SK-MEL-5 (cell line): ENCODE results near the gene BRPF1. TPM values are rescaled to one million over a fixed set of nuclear protein-coding genes. Genes with fewer than 3 reads are reported as not detected.
A peak's percentile ranks its signal among the peaks of the same experiment; 100 is the strongest.
"Not testable (repeated sequence)": the region's sequence is repeated elsewhere in the genome, so short reads cannot be mapped to it uniquely, and the experiment has no call there.

ENCODE experiments used
- DNase-seq: peaks from one replicate; pipeline ENCODE4 v3.0.0-alpha.2; 2016; ENCODE audit warnings: low read depth, low spot score
- in situ Hi-C: cut with HindIII; loops from 2 replicates; pipeline ENCODE4 v1.10.0; 2016; ENCODE audit warnings: low sequenced_read_pairs, high pct_unique_total_duplicates, low pct_unique_long_range_greater_than_20kb
- total RNA-seq: library from RNA; depleted of rRNA; stranded (reverse); fragments of >200 nt; shearing (Covaris generic); gene quantifications from 2 replicates; pipeline ENCODE4 v1.2.3, GENCODE V29; 2014

BRPF1 gene
- total RNA-seq, 1 experiment from 2014 or later: 17.7 TPM

DNA sequence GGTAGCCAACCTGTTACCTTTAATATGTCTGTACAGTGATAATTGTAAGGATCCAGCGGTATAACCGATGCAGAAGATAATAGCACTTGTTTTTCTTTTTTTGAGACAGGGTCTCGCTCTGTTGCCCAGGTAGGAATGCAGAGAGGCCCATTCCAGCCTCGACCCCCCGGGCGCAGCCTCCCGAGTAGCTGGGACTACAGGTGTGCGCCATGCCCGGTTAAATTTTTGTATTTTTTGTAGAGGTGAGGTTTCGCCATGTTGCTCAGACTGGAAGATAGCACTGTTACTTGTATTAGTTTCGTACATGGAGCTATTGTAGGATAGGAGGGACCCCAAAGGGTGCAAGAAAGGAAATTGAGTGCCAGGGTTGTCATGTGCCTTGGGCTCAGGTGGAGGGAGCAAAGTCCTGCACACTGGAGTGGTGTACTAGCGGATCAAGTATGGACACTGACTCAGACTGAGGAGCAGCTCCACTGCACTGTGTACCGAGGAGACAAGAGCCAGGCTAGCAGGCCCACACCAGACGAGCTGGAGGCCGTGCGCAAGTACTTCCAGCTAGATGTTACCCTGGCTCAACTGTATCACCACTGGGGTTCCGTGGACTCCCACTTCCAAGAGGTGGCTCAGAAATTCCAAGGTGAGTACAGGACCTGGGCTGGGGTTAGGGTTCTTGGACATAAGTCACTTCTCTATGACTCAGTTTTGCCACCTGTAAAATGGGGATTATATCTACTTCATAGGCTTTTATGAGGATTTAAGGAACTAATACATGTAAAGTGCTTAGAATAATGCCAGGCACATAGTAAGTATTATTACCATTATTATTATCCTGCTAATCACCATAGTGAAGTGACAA lies 19.2 kb downstream of the BRPF1 start:
- no peak for DNase-seq
- in situ Hi-C loops: no loop called here

DNA sequence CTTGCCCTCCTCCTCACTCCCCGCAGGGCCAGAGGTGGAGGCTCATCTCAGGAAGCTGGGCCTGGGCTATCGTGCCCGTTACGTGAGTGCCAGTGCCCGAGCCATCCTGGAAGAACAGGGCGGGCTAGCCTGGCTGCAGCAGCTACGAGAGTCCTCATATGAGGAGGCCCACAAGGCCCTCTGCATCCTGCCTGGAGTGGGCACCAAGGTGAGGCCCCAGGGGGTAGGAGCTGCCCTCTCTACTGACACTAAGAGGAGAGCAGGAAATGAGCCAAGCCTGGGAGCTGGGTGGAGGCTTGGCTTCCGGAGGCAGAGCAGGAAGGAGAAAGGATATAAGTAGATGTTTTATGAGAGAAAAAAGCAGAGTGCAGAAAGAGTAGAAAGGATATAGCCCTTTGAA lies 23.1 kb downstream of the BRPF1 start:
- in situ Hi-C loops: no loop called here
- DNase-seq: no peak

DNA sequence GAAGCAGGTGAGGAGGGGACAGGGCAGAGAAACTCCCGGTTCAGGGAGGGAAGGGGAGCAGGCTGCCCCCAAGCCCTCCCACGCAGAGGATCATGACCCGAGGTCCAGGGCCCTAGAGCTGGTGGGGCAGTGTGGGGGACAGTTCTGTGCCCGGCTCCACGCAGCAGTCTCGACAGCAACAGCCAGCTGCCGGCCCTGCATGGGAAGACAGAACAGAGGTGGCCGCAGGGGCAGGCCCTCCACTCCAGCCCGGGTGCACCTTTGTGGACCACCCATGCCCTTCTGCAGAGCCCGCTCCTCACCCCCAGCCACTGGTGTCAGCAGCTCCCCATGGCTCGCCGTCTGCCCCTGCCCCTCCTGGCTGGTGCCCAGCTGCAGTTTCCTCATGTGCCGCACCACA lies 25.9 kb downstream of the BRPF1 start:
- no peak for DNase-seq
- in situ Hi-C loops: no loop called here

DNA sequence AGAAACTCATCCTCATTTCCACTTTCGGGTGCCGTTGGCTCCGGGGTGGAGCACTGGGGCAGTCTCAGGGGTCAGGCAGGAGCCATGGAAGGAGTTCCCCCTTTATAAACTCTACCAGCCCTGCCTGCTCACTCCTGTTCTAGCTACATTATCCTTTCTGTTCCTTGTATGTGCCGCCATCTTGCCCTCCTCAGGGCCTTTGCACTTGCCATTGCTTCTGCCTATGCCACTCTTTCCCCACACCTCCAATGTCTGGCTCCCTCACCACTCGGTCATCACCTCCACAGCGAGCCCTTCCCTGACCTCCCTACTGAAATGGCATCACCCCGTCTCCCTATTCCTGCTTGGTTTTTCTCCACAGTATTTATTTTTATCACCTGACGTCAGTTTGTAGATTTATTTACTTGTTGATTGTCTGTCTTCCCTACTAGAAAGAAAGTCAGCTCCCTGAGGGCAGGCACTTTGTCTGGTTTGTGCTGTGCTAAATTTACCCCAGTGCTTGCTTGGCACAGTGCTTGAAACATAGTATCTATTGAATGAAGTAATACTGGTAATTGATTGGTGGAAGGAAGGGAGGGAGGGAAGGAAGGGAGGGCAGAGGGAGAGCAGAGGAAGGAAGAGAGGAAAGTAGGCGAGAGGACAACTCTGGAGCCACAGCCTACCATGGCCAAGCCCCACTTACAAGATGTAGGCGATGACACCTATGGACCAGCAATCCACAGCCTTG lies 29.4 kb downstream of the BRPF1 start:
- no peak for DNase-seq
- in situ Hi-C loops: no loop called here

DNA sequence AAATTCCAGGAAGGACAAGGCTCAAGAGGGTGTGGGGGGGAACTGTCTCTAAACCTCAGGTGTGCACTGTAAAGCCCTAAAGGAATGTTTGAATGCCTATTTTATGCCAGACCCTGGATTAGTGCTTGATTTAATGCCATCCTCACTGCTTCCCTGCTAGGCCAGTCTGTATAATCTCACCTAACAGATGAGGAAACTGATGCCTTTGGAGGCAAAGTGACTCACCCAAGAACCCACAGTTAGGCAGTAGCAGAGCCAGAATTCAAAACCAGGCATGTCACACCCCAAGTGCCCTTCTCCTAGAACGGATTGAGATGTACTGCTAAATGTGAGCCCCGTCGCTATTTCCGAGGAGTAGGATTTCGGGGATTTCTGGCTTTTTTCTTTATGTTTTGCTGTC lies 30.4 kb downstream of the BRPF1 start:
- no peak for DNase-seq
- in situ Hi-C loops: no loop called here

DNA sequence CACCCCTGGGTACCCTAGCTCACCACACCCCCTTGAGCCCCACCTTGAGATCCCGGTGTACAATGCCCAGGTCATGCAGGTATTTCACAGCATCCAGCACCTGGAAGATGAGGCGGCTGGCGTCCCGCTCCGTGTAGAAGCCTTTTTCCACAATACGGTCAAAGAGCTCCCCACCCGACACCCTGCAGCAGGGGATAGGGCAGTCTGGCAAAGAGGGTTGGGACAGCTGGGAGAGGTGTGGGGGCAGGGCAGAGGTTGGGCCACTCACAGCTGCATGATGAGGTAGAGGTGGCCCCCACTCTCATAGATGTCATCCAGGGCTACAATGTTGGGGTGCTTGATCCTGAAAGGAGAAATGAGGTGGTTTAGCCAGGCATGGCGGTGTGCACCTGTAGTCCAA lies 31.3 kb downstream of the BRPF1 start:
- in situ Hi-C loops: no loop called here
- DNase-seq: no peak

DNA sequence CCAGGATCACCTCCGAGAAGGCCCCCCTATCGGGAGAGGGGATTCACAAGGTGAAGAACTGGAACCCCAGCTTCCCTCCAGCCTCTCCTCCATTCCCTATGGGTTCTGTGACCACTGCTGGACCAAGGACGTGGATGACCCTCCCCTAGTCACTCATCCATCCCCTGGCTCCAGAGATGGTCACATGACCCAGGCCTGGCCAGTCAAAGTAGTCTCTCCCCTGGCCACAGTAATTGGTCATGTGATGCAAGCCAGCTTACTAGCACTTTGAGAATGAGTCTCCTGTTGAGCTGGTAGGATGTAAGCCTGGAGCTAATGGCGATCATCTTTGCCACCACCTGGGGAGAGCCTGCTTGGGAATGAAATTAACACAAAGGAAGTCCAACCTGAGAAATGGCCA lies 34.3 kb downstream of the BRPF1 start:
- in situ Hi-C loops: no loop called here
- DNase-seq: peak; percentile 49

DNA sequence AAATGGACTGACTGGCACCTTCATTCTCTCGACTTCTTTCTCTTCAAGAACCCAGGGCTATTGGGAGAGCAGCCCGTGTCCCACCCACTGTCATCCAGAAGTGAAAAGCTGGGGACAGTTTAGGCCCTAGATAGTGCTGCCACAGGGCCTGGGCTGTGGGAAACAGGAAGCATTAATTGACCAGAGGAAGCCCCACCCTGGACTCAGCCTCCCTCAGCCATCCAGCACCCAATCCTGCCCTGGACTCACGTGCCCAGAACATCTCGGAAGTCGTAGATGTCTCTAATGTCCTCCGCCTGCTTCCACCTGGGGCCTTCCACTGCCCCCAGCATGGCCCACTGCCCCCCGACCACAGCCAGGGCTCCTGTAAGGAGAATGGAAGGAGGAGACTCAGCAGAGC lies 35.9 kb downstream of the BRPF1 start:
- no peak for DNase-seq
- in situ Hi-C loops: no loop called here

DNA sequence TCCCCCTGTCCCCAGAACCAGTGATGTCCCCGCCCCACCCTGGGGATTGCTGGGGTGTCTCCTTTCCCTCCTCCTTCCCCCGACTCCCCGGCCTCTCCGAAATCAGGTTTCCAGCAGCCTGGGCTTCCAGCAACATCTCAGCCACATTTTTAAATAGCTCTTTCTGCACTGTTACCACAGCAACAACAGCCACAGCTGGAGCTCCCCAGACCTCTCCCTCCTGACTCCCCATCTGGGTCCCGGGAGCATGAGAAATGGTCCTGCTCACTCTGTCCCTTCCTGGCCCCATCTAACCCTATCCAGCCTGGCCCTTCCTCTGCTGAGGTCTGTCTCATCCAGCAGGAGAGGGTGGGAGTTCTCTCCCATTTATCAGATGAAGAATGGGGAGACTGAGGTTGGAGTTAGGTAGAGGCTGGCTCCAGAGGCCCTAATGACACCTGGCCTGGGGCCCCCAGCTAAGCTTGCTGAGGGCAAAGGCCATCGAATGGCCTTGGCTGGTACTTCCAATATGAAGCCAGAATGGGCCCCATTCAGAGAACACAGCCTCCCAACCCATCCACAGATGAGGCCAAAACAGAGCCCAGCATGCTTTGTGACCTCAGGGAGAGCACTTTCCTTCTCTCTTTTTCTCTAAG lies 36.7 kb downstream of the BRPF1 start:
- in situ Hi-C loops: no loop called here
- no peak for DNase-seq

DNA sequence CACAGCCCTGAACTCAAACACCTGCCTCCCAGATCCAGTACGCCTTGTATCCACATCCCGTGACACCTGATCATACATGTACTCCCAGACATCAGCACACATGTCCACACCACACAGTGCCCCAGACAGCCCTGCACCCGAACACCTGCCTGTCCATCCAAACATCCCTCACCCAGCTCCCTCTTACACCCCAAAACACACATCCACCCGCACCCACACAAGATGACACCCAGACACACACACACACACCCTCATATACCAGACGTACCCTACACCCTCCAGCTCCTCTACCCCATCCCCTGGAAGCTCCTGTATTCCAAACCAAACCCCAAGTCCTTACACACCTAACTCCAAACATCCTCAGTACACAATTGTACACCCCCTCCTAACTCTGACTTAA lies 37.5 kb downstream of the BRPF1 start:
- DNase-seq: no peak
- in situ Hi-C loops: no loop called here

DNA sequence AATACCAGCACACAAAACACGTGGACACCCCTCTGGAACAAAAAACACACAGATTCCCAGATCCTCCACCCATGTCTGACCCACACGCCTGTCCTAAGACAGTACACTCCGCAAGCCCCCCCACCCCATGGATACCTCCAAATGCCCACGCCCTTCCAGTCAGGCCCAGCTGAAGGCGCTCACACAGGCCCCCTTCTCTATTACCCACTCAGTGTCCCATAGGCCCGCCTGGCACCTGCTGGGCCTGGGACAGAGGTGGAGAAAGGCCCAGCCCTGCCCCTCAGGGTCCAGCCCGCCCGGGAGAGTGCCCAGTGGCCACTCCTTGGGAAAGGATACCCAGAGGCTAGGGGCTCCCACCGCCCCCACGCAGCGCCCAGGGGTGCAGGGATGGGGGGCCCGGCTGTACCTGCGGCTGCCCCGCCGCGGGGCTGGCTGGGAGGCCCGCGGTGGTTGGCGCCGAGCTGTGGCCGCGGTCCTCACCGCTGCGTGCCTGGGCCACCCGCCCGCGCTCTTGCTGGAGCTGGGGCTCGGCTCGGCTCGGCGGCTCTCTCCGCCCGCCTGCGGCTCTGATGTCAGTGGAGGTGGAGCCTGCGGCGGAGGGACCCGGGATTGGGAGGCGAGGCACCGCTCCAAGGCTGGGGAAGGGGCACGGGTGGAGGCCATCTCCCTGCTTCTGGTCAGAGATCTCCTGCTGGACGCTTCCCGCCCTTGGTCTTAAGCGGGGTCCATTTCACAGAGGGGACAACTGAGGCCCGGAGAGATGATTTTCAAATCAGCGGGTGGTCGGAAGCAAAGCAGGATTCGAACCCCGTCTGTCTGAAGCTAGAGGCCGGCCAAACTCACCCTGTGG lies 38.1 kb downstream of the BRPF1 start, which contains the start of gene CAMK1:
TSS of gene CAMK1 (minus strand) at position 522 of the 850 bp plus-strand sequence. CDS start 2,198 bp downstream, outside the sequence.
- in situ Hi-C loops: no loop called here
- DNase-seq: no peak

DNA sequence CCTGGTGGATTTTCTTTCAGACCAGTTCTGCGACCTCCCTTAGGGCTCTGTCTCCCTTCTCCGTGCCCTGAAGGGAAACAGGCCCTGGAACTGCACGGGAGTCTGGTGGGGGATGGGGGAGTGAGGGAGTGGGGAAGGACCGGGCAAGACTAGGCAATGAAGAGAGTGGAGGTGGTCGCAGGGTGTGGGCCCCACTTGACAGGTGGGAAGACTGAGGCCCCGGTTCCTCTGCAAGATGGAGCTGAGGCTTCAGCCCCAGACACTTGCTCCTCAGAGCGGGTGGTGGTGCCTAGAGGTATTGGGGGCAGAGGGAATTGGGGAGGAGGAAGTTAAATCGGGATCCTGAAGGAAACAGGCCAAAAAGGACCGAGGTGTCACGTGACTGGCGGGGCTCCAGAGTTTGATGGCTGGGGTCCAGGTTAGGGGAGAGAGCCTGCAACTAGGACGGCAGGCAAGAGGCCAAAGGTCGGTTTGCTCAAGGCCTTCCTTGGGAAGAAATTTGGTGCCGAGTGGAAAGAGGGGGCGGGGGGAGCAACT lies 38.8 kb downstream of the BRPF1 start:
- in situ Hi-C loops: no loop called here
- no peak for DNase-seq

DNA sequence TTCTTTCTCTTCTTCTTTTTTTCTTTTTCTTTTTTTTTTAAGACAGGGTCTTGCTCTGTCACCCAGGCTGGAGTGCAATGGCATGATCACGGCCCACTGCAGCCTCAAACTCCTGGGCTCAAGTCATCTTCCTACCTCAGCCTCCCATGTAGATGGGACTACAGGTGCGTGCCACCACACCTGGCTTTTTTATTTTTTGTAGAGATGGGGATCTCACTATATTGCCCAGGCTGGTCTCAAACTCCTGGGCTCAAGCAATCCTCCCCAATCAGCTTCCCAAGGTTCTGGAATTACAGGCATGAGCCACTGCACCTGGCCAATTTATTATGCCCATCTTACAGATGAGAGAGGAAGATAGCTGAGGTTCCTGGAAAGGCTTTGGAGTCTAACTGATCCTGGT lies 39.5 kb downstream of the BRPF1 start:
- in situ Hi-C loops, DNase-seq: not testable (repeated sequence)

DNA sequence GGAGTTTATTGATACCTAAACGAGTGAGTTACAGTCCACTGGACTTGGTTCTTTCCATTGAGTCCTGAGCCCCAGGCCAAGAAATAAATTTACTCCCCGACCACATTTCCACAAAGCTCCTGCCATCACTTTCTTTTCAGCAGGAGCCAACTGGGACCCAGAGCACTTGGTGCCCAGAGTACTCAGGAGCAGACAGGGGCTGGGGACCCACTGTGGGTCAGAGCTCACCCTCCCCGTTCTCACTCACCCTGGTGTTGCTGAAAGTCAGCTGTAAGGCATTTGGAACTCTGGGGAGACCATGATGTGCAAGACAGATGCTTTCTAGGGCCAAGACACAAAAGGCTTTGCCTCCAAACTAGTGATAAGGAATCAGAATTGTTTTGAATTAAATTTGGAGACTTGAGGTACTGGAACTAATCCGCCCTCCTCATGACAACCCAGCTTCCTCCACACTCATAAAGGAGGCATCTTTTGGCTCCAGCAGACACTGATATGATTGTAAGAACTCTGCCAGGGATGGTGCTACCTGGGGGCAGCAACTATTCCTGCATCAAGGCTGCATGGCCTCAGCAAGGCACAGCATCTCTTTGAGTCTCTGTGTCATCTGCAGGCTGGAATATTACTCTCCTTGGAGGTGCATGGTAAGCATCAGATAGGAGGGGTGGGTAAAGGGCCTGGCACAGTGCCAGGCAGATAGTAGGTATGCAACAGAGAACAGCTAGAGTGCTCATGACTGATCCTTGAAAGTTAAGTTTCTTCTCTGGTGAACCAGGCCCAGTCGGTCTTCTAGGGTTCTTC lies 45.6 kb downstream of the BRPF1 start:
- no peak for DNase-seq
- in situ Hi-C loops: no loop called here

DNA sequence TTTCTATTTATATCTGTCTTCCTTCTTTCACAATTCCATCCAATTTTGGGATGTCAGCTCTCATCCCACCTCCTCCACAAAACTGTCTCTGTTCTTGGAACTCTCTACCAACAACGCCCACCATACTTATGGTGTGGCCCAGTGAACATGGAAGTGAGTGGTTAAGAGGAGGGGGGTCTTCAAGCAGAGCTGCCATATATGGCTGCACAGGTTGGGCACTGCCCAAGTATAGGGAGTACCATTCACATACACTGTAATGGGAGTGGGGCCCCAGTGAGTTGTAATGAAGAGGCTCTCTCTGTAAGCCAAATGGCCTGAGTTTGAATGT lies 46.1 kb downstream of the BRPF1 start:
- no peak for DNase-seq
- in situ Hi-C loops: no loop called here

DNA sequence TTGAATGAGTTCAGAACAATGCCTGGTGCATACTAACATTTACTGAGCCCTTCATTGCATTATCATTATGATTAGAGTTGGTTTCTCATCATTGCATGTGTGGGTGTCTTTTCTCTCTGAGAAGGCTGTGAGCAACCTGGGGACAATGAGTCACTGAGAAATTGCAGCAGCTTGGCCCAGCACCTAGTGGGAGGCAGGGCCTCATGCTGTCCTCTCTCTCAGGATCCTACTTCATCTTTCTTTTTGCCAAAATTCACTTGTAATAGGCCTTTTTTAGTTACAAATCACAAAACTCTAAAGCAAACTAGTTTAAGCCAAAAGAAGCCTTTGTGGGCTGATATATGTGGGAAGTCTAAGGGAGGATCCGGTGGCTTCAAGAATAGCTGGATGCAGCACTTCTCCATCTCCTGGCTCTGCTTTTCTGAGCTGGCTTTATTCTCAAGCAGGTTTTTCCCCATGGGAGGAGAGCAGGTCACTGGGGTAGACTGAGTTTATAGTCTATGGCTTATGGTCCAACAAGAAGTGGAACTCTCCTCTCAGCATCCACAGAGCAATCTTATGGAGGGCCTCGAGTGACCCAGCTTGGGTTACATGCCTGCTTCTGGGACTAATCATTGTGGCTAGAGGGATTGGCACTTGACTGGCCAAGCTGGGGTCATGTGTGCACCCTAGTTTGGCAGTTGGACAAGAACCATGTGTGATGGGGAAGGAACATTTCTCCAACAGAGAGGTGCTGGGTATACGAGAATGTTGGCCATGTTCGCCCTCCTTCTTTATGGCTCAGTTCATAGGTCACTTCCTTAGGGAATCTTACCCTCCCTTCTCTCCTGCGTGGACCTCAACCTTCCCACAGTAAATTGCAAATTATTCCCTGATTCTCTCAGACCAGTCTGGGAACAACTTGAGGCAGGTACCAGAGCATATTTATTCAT lies 46.9 kb downstream of the BRPF1 start:
- in situ Hi-C loops: no loop called here
- no peak for DNase-seq
